ENCODE measurements around the gene HSPA5. TPM values are rescaled to one million over a fixed set of nuclear protein-coding genes. Genes with fewer than 3 reads are reported as not detected.
A peak's percentile ranks its signal among the peaks of the same experiment; 100 is the strongest.

The HSPA5 gene
- total and polyA plus RNA-seq, 10 of the 15 experiments (the other 5 are each of a cell fraction or from before 2014, with no cell fraction given), result 39.8 to 517 (median 105) TPM

DNA sequence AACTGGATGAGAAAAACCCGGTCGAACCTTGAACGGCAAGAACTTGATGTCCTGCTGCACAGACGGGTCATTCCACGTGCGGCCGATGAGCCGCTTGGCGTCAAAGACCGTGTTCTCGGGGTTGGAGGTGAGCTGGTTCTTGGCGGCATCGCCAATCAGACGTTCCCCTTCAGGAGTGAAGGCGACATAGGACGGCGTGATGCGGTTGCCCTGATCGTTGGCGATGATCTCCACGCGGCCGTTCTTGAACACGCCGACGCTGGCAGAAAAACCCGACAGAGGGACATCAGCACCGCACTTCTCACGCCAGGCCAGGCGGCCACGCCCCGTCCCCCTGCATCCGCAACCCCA lies 519 bp downstream of the HSPA5 start:
- POLR2A ChIA-PET, result interaction anchor here (0.5 to 3.8 kb wide), 10 partner anchors 12 to 373 kb away, joined by 3 to 39 read pairs (median 4); partner anchors contain the start of genes GAPVD1 and RABEPK
- BruUV-seq (replicated peaks), result TSS peak; percentile 78

More for the DNA sequence above, 519 bp downstream of the HSPA5 start:
- in situ Hi-C loops (cut with MboI) (no loop called here), intact Hi-C loops (cut with micrococcal nuclease; ENCODE audit: unreplicated experiment) (loop anchor here (2.0 to 5.0 kb wide), 2 partner anchors 20 to 378 kb away; partner anchors contain the start of genes ARPC5L, GAPVD1 and RPL35)
- Histone ChIP-seq H3K36me3 (ENCODE audit: control insufficient read depth in 2 of 2, insufficient read depth in 2 of 2, low read length in 1 of 2) (peaks cover 10 to 34% of the 10 kb centered on the region in 2 experiments), H3K4me1 (ENCODE audit: control insufficient read depth, insufficient read depth, low read length) (peaks cover 6% of the 10 kb centered on the region), H2AFZ (ENCODE audit: control insufficient read depth, low read depth, low read length) (no peak overlapping the region; the same call in 1 of the 2 replicates), H4K20me1 (ENCODE audit: control insufficient read depth, insufficient read depth) (0 out of 2 replicates have a peak, but pooled peaks cover 5% of the 10 kb centered on the region), H3K79me2 (ENCODE audit: control insufficient read depth, insufficient read depth, low read length) (peaks cover 62% of the 10 kb centered on the region), H3K27me3 (replicated peaks in 1 of 2; ENCODE audit: control insufficient read depth in 2 of 2, insufficient read depth in 2 of 2, low read length in 1 of 2) (no peaks in the 10 kb centered on the region), H3K27ac (ENCODE audit: control insufficient read depth, insufficient read depth) (peak overlapping the region; percentile 93), H3K9ac (ENCODE audit: control insufficient read depth, insufficient read depth, low read length) (peak overlapping the region; percentile 81), H3K9me3 (replicated peaks; ENCODE audit: control insufficient read depth, insufficient read depth, low read length) (no peaks in the 10 kb centered on the region), H3K4me2 (ENCODE audit: control insufficient read depth, insufficient read depth) (peak overlapping the region; percentile 94), H3K4me3 (peak overlapping the region; percentile 95)
- WGBS (ENCODE audit: insufficient coverage, insufficient replicate concordance, low lambda C conversion rate, missing lambda C conversion rate), result 3% methylated on average over 24 of the region's 33 CpGs
- ChIA-PET SMC1A (ENCODE audit: uncharacterized antibody, unreplicated experiment) (interaction anchor here (1.3 to 1.4 kb wide), 3 partner anchors 20 to 54 kb away, joined by 3 to 5 read pairs (median 4); no protein-coding TSS in a partner anchor), CTCF (interaction anchor here (0.9 to 1.4 kb wide), 3 partner anchors 16 to 131 kb away, joined by 3 to 13 read pairs (median 3); partner anchors contain the start of gene GAPVD1), RAD21 (ENCODE audit: unreplicated experiment) (interaction anchor here (1.5 to 1.7 kb wide), 2 partner anchors 22 to 25 kb away, joined by 4 to 15 read pairs; partner anchors contain the start of gene GAPVD1)
- DNase-seq (ENCODE audit: low read depth, low spot score) (no peak), ATAC-seq (peak; percentile 15), FAIRE-seq (no peak)
- TF ChIP-seq MXI1 (IDR thresholded peaks at IDR 0.05; ENCODE audit: low read depth, low read length) (peak; percentile 56), SMARCA5 (IDR thresholded peaks at IDR 0.05) (0 out of 2 replicates have a peak, but pooled peaks have one; percentile 84), KAT2A (conservative IDR thresholded peaks at IDR 0.05; ENCODE audit: control insufficient read depth, low read depth, low read length) (no peak), FOXM1 (IDR thresholded peaks at IDR 0.05; ENCODE audit: low read depth, low read length) (no peak), HDAC2 (IDR thresholded peaks at IDR 0.05) (no peak), SMC3 (IDR thresholded peaks at IDR 0.05; ENCODE audit: borderline replicate concordance, low read length) (no peak), POLR2AphosphoS2 (IDR thresholded peaks at IDR 0.05; ENCODE audit: low read depth, low read length) (no peak), BHLHE40 (IDR thresholded peaks at IDR 0.05; ENCODE audit: borderline replicate concordance in 1 of 2, low read depth in 2 of 2, low read length in 1 of 2) (0 out of 4 replicates have a peak, but pooled peaks of 1 of the 2 experiments have one; percentile 7), NBN (IDR thresholded peaks at IDR 0.05) (no peak)
- TF ChIP-seq, protein P1, sequence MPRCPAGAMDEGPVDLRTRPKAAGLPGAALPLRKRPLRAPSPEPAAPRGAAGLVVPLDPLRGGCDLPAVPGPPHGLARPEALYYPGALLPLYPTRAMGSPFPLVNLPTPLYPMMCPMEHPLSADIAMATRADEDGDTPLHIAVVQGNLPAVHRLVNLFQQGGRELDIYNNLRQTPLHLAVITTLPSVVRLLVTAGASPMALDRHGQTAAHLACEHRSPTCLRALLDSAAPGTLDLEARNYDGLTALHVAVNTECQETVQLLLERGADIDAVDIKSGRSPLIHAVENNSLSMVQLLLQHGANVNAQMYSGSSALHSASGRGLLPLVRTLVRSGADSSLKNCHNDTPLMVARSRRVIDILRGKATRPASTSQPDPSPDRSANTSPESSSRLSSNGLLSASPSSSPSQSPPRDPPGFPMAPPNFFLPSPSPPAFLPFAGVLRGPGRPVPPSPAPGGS (IDR thresholded peaks at IDR 0.05; ENCODE audit: borderline replicate concordance, insufficient read depth, low read depth, low read length, poor library complexity, severe bottlenecking), result no peak
